Karpas-422 (cell line): Measurements from ENCODE around the gene COX20. TPM values are rescaled to one million over a fixed set of nuclear protein-coding genes. Genes with fewer than 3 reads are reported as not detected.

Experiments
- DNase-seq: peaks from one replicate; pipeline ENCODE4 v3.0.0-alpha.2; 2015
- H2AFZ ChIP-seq: fragments of 200-600 bp; sonication (generic); 2 replicates; pipeline ENCODE4 v1.6.1; 2014; ENCODE audit warnings: antibody characterized with exemption, low read length, mixed read lengths
- H3K27ac ChIP-seq: fragments of 200-600 bp; sonication (generic); 2 replicates; pipeline ENCODE4 v1.5.1; 2014; ENCODE audit warnings: mild to moderate bottlenecking, low read length, moderate library complexity
- H3K27me3 ChIP-seq: fragments of 200-600 bp; sonication (generic); 2 replicates; pipeline ENCODE4 v1.6.1; 2014; ENCODE audit warnings: low read length, mixed read lengths
- H3K36me3 ChIP-seq: fragments of 200-600 bp; sonication (generic); 2 replicates; pipeline ENCODE4 v1.6.1; 2014; ENCODE audit warnings: low read length, mixed read lengths; ENCODE audit not compliant: insufficient read depth
- H3K4me1 ChIP-seq: fragments of 200-600 bp; sonication (generic); 2 replicates; pipeline ENCODE4 v1.6.1; 2014; ENCODE audit warnings: mild to moderate bottlenecking, low read length, mixed read lengths
- H3K4me2 ChIP-seq: fragments of 200-600 bp; sonication (generic); 2 replicates; pipeline ENCODE4 v1.6.1; 2014; ENCODE audit warnings: low read length, low read depth, mild to moderate bottlenecking; ENCODE audit not compliant: poor library complexity, severe bottlenecking
- H3K4me3 ChIP-seq: fragments of 200-600 bp; sonication (generic); 2 replicates; pipeline ENCODE4 v1.5.1; 2014; ENCODE audit warnings: mild to moderate bottlenecking, antibody characterized with exemption, low read length, mixed read lengths
- H3K79me2 ChIP-seq: fragments of 200-600 bp; sonication (generic); 2 replicates; pipeline ENCODE4 v1.6.1; 2014; ENCODE audit warnings: mild to moderate bottlenecking, low read length, mixed read lengths
- H3K9ac ChIP-seq: fragments of 200-600 bp; sonication (generic); 2 replicates; pipeline ENCODE4 v1.6.0; 2014; ENCODE audit warnings: low read length
- H3K9me2 ChIP-seq: fragments of 200-600 bp; sonication (generic), shearing (Covaris generic); replicated peaks from 2 replicates; pipeline ENCODE4 v1.6.0; 2014; ENCODE audit warnings: mild to moderate bottlenecking, low read length, moderate library complexity; ENCODE audit not compliant: insufficient read depth
- H3K9me3 ChIP-seq: fragments of 300-700, 200-600 bp; sonication (generic); 2 replicates; pipeline ENCODE4 v1.6.1; 2014; ENCODE audit warnings: low read length, mixed read lengths
- H4K20me1 ChIP-seq: fragments of 200-600 bp; sonication (generic); 2 replicates; pipeline ENCODE4 v1.6.1; 2014; ENCODE audit warnings: mild to moderate bottlenecking, antibody characterized with exemption, low read length, low read depth; ENCODE audit not compliant: insufficient read depth
- total RNA-seq: library from RNA; depleted of rRNA; stranded (reverse); fragments of >200 nt; shearing (Covaris generic); gene quantifications from 2 replicates; pipeline ENCODE4 v1.2.3, GENCODE V29; 2014; ENCODE audit warnings: low replicate concordance

Gene COX20
- total RNA-seq, 1 experiment from 2014 or later, result 24.1 TPM

DNA sequence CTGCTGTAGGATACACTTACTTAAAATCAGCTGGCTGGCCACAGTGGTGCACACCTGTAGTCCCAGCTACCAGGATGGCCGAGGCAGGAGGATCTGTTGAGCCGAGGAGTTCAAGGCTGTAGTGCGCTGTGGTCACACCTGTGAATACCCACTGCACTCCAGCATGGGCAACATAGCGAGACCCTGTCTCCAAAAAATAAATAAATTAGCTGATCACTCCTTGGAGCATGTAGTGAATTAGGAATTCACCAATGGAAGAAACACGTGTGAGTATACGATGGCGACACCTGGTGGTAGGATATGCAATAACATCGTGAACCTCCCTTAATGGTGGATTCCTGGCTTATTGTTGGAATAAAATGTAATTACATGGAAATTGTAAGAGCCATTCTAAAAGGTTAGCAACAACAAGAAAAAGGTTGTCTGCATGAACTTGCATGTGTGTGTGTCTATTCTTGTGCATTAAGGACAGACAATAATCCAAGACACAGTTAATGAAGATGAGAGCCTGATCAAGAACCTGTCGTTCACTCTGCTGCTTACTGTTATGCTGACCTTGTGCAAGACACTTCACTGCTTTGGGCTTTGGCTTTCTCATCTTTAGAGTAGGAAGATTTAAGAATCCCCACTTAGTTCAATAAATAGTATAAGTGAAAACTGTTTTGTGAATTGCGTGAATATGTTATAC lies 38.6 kb upstream of the COX20 start:
- no peaks in the 10 kb centered on the region for H3K9me3 ChIP-seq
- no peak overlapping the region for H3K4me3 ChIP-seq
- no peaks in the 10 kb centered on the region for H3K79me2 ChIP-seq
- H3K27ac ChIP-seq, result no peak overlapping the region
- H3K9ac ChIP-seq, result no peak overlapping the region
- H3K27me3 ChIP-seq, result no peaks in the 10 kb centered on the region
- H3K4me1 ChIP-seq, result peaks cover 4% of the 10 kb centered on the region; the same call in 1 of the 2 replicates
- peak; percentile 75 for DNase-seq
- no peaks in the 10 kb centered on the region for H3K36me3 ChIP-seq
- H2AFZ ChIP-seq, result no peak overlapping the region
- H3K4me2 ChIP-seq, result no peak overlapping the region
- no peaks in the 10 kb centered on the region for H4K20me1 ChIP-seq
- no peaks in the 10 kb centered on the region for H3K9me2 ChIP-seq

DNA sequence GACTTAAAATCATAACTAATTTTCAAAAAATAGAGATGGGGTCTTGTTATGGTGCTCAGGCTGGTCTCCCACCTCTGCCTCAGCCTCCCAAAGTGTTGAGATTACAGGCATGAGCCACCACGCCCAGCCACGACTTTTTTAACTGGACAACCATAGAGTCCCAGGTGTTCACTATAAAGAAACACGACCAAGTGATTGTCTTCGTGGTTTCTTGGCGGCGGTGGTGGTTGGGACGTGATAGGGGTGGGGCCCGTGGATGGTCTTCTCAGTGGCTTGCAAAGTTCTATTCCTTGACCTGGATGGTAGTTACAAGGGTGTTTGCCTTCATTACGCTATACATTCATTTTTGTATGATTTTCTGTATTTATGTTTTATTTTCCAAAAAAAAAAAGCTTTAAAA lies 34.6 kb upstream of the COX20 start:
- DNase-seq, result no peak
- no peak overlapping the region for H3K4me3 ChIP-seq
- no peaks in the 10 kb centered on the region for H4K20me1 ChIP-seq
- no peaks in the 10 kb centered on the region for H3K9me2 ChIP-seq
- no peaks in the 10 kb centered on the region for H3K79me2 ChIP-seq
- no peak overlapping the region for H3K27ac ChIP-seq
- peak overlapping the region; percentile 7 for H3K4me2 ChIP-seq
- peaks cover 4% of the 10 kb centered on the region; the same call in 1 of the 2 replicates for H3K4me1 ChIP-seq
- no peaks in the 10 kb centered on the region for H3K27me3 ChIP-seq
- H3K36me3 ChIP-seq, result no peaks in the 10 kb centered on the region
- H3K9ac ChIP-seq, result no peak overlapping the region
- no peak overlapping the region for H2AFZ ChIP-seq
- H3K9me3 ChIP-seq, result no peaks in the 10 kb centered on the region

DNA sequence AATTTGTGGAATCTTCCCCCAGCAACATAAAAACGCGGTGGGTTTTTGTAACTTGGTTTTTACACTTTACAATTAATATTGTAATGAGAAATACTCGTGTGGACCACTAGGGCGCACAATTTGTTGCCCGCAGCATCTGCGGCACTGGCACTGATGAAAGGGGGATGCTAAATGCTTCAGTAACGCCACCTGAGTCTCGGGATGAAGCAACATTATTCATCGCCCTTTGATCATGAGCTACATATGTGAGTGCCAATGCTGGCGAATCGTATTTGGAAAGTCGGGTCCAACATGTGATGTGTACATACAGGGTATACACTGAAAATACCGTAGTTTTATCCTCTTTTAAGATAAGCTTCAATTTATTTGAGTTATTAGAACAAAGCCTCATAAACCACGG lies 34.2 kb upstream of the COX20 start:
- H3K4me1 ChIP-seq, result peaks cover 4% of the 10 kb centered on the region; the same call in 1 of the 2 replicates
- no peaks in the 10 kb centered on the region for H3K9me2 ChIP-seq
- H3K9ac ChIP-seq, result no peak overlapping the region
- H3K79me2 ChIP-seq, result no peaks in the 10 kb centered on the region
- H3K4me2 ChIP-seq, result peak overlapping the region; percentile 7
- no peaks in the 10 kb centered on the region for H4K20me1 ChIP-seq
- DNase-seq, result peak; percentile 83
- H3K27me3 ChIP-seq, result no peaks in the 10 kb centered on the region
- H2AFZ ChIP-seq, result no peak overlapping the region
- H3K9me3 ChIP-seq, result no peaks in the 10 kb centered on the region
- no peak overlapping the region for H3K4me3 ChIP-seq
- no peaks in the 10 kb centered on the region for H3K36me3 ChIP-seq
- no peak overlapping the region for H3K27ac ChIP-seq

DNA sequence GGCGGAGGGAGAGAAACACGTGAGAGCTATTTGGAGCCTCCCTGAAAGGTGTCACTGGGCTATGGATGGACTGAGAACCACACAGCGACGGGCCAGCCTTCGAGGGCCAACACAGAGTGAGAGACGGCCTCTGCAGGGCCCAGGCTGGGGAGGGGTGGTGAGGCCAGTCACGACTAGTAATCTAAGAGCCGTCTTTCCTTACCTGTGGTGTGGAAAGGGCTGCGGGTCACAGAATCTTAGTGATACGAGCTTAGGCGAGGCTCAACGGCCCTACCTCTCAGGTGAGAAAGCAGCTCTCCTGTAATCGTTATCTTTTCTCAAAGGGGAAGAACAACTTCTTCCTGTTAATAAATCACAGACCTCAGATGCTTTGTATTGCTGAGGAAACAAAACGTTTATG lies 33.4 kb upstream of the COX20 start:
- H3K36me3 ChIP-seq, result no peaks in the 10 kb centered on the region
- H3K4me1 ChIP-seq, result peaks cover 4% of the 10 kb centered on the region; the same call in 1 of the 2 replicates
- no peaks in the 10 kb centered on the region for H3K27me3 ChIP-seq
- no peaks in the 10 kb centered on the region for H3K79me2 ChIP-seq
- no peaks in the 10 kb centered on the region for H3K9me3 ChIP-seq
- H3K27ac ChIP-seq, result no peak overlapping the region
- DNase-seq, result no peak
- no peaks in the 10 kb centered on the region for H4K20me1 ChIP-seq
- no peak overlapping the region for H3K4me2 ChIP-seq
- no peak overlapping the region for H3K9ac ChIP-seq
- no peak overlapping the region for H3K4me3 ChIP-seq
- no peak overlapping the region for H2AFZ ChIP-seq
- no peaks in the 10 kb centered on the region for H3K9me2 ChIP-seq

DNA sequence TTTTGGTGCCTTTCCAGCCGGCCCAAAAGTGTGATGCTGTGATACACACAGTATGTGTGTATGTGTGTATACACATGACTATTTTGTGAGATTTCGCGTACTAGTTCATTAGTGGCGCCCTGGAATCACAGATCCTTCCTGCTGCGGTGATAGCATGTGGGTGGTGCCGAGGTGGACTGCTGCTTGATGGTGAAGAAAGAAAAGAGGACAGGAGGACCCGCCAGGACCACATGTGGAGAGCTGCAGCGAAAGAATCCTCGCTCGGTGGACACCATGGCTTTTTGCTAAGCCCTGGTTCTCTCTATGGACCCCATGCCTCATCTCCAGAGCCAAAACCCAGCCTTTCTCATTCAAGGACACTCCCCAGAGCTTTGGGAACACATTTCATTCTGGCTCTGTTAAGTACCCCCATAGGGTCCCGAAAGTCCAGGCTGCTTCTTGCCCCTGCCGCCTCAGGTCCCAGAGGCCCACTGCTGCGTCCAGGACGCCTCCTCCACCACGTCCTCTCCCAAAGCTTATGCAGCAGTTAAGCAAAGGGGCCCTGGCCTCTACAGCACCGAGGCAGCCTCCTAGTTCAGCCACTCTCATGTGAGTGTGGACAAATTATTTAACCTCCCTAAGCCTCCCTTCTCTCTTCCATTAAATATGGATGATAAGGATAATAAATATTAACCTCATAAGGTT lies 32.8 kb upstream of the COX20 start:
- H3K4me1 ChIP-seq, result peaks cover 4% of the 10 kb centered on the region; the same call in 1 of the 2 replicates
- H3K9ac ChIP-seq, result no peak overlapping the region
- no peaks in the 10 kb centered on the region for H3K9me2 ChIP-seq
- H3K4me2 ChIP-seq, result no peak overlapping the region
- H3K9me3 ChIP-seq, result no peaks in the 10 kb centered on the region
- no peaks in the 10 kb centered on the region for H3K36me3 ChIP-seq
- no peaks in the 10 kb centered on the region for H3K27me3 ChIP-seq
- H3K79me2 ChIP-seq, result no peaks in the 10 kb centered on the region
- no peak for DNase-seq
- no peak overlapping the region for H3K4me3 ChIP-seq
- no peaks in the 10 kb centered on the region for H4K20me1 ChIP-seq
- H3K27ac ChIP-seq, result no peak overlapping the region
- H2AFZ ChIP-seq, result no peak overlapping the region

DNA sequence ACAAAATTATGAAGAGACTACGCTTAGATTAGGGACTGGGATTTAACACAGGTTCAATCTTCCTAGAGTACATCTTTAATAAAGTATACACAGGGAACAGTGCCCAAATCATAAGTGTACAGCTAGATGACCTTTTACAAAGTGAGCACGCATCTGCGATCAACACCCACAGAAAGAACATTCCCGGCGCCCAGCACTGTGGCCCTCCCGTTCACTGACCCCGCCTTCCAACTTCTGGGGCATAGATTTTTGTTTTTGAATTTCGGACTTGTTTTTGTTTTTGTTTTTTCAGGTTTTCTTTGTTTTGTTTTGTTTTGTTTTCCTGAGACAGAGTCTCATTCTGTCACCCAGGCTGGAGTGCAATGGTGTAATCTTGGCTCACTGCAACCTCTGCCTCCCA lies 30.6 kb upstream of the COX20 start:
- Histone ChIP-seq H3K4me3 (no peak overlapping the region), H3K27ac (no peak overlapping the region), H3K9me3 (no peaks in the 10 kb centered on the region), H3K4me2 (no peak overlapping the region), H3K36me3 (no peaks in the 10 kb centered on the region), H3K9ac (no peak overlapping the region), H3K9me2 (no peaks in the 10 kb centered on the region), H2AFZ (no peak overlapping the region), H3K79me2 (no peaks in the 10 kb centered on the region), H3K27me3 (no peaks in the 10 kb centered on the region), H4K20me1 (no peaks in the 10 kb centered on the region), H3K4me1 (peaks cover 4% of the 10 kb centered on the region; the same call in 1 of the 2 replicates)
- no peak for DNase-seq

DNA sequence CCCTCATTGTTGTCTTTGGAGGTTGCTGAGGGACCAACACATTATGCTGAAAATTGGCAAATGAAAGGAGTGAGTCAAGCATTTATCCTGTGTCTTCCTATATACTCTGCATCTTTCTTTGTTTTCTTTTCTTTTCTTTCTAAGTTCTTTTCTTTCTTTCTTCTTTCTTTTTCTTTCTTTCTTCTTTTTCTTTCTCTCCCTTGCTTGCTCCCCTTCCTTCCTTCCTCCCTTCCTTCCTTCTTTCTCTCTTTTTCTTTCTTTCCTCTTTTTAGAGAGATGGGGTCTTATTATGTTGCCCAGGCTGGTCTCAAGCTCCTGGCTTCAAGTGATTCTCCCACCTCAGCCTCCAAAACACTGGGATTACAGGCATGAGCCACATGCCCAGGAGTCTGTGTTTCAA lies 28.3 kb upstream of the COX20 start:
- no peak overlapping the region for H3K27ac ChIP-seq
- H3K9me2 ChIP-seq, result no peaks in the 10 kb centered on the region
- H3K4me2 ChIP-seq, result no peak overlapping the region
- H3K4me1 ChIP-seq, result no peaks in the 10 kb centered on the region
- H3K27me3 ChIP-seq, result no peaks in the 10 kb centered on the region
- no peak for DNase-seq
- no peak overlapping the region for H3K4me3 ChIP-seq
- no peaks in the 10 kb centered on the region for H3K36me3 ChIP-seq
- H3K9me3 ChIP-seq, result no peaks in the 10 kb centered on the region
- H3K79me2 ChIP-seq, result no peaks in the 10 kb centered on the region
- H2AFZ ChIP-seq, result no peak overlapping the region
- H4K20me1 ChIP-seq, result no peaks in the 10 kb centered on the region
- no peak overlapping the region for H3K9ac ChIP-seq

DNA sequence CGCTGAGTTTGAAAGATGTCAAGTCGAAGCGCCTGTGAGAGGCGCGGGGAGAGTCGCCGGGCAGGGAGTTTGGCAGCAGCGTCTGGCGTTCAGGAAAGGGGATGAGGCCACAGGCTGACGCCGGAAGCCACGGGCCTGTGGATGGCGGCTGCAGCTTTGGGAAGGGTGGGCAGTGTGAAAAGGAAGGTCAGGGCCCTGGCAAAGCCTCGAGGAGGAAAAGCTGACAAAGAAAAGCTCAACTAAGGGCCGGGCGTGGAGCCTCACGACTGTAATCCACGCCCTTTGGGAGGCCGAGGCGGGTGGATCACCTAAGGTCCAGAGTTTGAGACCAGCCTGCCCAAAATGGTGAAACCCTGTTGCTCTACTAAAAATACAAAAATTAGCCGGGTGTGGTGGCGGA lies 25.2 kb upstream of the COX20 start:
- Histone ChIP-seq H3K9ac (no peak overlapping the region), H3K4me3 (no peak overlapping the region), H3K36me3 (no peaks in the 10 kb centered on the region), H3K4me1 (no peaks in the 10 kb centered on the region), H3K9me2 (no peaks in the 10 kb centered on the region), H3K27me3 (no peaks in the 10 kb centered on the region), H3K79me2 (no peaks in the 10 kb centered on the region), H3K27ac (no peak overlapping the region), H3K4me2 (no peak overlapping the region), H3K9me3 (no peaks in the 10 kb centered on the region), H4K20me1 (no peaks in the 10 kb centered on the region), H2AFZ (no peak overlapping the region)
- DNase-seq, result no peak
